HG03439 (cell line): ENCODE results near the gene FAM181A.

ENCODE experiments used
- ATAC-seq: cut with Tn5 transposase; IDR thresholded peaks from one replicate; pipeline ENCODE4 v1.9.1; 2021; ENCODE audit warnings: mild to moderate bottlenecking, moderate library complexity; ENCODE audit not compliant: unreplicated experiment

Gene FAM181A

DNA sequence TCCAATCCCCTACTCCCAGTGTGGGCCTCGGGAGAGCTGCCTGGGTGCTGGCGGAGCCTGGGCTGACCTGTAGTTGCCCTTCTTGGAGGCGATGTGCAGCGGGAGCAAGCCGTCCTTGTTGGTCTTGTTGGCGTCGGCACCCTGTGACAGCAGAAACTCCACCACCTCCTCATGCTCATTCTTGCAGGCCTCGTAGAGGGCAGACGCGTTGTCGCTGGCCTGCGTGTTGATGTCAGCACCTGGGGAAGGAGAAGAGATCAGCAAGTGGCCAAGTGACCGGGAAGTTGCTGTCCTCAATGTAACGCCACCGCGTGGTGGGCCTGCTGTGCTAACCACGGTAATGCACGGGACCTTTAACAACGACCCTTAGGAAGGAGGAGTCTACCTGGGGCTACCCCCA is 20.1 kb downstream of the FAM181A start:
- no peak for ATAC-seq

DNA sequence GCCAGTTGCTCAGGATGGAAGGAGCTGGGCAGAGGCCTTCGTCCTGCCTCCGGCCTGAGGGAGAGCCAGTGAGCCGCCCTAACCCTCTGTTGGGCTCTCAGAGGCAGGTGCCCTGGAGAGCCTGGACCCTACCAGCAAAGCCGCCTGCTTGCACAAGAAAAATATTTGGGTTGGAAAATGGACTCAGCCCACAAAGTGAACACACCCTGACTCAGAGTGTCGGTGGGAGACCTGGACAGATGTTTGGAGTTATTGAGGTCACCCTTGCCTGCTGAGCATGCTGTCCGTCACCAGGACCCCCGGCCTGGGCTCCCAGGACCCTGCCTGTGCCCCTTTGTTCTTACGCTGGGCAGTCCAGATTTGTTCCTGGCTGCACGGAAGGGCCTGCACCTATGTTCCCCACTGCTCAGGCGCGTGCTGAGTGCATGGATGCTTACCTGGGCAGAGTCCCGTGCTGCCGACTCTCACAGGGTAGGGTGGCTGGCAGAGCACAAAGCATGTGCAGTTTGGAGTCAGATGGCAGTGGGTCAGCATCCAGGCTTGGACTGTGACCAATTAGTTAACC is 22.4 kb downstream of the FAM181A start:
- ATAC-seq = no peak

- ATAC-seq = no peak
These were observed 23.9 kb downstream of the FAM181A start for GRCh38 chr14:93950948-93951634.

DNA sequence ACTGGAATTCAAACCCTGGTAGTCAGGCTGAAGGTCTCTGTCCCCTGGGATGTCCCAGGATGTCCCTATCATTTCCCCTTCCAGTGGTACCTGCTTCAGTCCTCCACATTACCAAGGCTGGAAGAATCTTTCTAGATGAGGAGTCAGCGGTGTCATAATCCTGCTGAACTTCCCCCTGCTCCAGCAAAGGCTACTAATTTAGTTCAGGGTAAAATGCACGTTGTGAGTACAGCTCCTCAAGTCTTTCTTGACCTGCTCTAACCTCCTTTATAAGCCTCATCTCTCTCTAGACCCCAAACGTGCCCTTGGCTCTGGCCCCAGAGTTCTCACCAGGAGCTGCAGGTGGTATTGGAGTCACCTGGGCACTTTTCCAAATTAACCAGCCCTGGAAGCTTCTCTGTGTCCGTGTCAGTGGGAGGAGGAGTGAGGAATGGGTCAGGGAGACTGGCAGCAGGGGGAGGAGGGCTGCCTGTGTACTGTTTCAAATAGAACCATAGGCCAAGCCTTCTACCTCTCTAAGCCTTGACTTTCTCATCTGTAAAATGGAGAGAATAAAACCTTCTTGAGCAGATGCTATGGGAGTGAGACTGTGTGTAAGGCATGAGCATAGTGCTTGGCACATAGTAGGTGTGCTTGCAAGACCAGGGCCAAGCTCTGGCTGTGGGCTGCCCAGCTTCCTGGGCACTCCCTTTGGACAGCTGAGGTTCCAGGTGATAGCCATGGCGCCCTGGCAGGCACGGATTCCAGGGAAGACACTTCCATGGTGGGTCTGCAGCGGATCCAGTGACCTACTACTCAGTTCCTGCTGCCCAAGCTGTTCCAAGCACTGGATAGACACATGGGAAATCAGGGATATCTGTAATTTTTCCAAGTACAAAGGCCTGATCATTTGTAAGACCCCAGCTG is 24.7 kb downstream of the FAM181A start:
- no peak for ATAC-seq

DNA sequence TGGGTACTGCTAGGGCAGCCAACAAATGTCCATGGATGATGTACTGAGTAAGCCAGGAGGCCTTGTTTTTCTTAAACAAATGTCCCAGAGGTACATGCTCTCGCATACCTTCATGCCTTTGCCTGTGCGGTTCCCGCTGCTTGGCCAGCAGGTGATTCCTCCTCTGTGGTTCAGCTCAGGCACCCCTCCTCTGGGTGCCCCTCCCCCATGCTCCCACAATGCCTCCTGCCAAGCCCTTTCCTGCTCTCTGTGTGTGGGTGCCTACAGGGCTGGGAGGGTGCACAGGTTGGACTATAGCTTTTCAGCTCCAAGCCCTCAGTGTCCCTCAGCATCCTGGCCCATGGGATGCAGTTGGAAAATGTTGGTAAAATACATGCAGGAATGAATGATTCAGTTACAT is 25.7 kb downstream of the FAM181A start:
- no peak for ATAC-seq

- no peak for ATAC-seq
These were observed 26.1 kb downstream of the FAM181A start for GRCh38 chr14:93953263-93953662.

GRCh38 chr14:93953739-93954515 is 26.8 kb downstream of the FAM181A start:
- ATAC-seq = no peak

DNA sequence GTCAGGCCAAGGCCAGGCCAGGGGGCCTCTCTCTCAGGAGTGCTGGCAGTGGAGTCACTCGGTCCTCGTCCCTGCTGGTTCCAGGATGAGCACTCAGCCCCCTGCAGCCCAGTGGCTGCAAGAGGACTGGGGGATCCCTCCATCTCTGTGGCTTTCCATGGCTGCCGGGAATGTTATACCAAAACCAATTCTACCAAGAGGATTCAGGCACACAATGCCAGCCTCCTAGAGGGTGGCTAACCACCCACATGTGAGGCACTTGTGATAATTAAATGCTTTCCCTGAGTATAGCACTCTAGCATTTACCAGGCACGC is 27.3 kb downstream of the FAM181A start:
- no peak for ATAC-seq

- ATAC-seq = no peak
These were observed 28.0 kb downstream of the FAM181A start for GRCh38 chr14:93954900-93955849.

DNA sequence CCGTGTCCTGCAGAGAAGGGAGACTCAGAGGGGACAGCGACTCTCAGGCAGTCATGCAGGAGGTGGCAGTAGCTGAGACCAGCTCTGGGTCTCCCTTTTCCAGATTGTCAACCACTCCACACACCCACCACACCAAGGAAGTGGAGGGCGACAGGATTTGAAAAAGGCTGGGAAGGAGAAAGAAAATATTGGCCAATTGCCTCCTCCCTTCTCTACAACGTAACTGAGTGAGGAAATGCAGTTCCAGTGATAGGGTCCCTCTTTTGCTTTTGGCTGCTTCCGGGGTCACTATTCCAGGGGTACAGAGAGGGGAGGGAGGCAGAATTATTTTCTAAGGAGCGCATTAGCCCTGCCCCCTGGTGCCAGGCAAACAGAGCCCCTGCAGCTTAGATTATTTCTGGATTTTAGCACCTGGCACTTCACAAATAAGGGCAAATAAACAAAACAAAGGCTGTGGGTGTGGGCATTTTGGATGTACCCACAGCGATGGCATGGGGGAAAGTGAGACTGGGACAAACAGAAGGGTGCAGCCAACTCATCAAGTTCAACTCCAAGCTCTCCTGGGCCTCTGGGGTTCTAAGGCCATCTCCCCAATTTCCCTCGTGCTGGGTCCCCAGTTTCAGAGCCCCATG is 28.8 kb downstream of the FAM181A start:
- ATAC-seq = no peak

GRCh38 chr14:93956514-93957332 is 29.6 kb downstream of the FAM181A start:
- ATAC-seq = no peak

DNA sequence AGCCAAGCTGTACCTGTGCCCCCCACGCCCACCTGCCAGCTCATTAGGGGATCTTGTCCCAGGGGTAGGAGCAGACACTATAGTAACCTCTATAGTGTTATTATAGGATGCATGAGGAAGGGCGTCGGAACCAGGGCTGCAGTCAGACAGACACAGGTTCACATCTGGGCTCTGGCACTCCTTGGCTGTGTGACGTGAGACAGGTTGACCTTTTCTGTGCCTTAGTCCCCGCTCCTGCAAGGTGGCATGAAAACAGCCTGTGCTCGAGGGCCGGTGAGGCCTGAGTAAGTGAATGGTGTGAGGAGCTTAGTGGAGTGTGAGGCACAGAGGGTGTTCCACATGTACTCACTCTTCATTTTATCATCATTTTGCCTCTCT is 30.2 kb downstream of the FAM181A start:
- no peak for ATAC-seq

DNA sequence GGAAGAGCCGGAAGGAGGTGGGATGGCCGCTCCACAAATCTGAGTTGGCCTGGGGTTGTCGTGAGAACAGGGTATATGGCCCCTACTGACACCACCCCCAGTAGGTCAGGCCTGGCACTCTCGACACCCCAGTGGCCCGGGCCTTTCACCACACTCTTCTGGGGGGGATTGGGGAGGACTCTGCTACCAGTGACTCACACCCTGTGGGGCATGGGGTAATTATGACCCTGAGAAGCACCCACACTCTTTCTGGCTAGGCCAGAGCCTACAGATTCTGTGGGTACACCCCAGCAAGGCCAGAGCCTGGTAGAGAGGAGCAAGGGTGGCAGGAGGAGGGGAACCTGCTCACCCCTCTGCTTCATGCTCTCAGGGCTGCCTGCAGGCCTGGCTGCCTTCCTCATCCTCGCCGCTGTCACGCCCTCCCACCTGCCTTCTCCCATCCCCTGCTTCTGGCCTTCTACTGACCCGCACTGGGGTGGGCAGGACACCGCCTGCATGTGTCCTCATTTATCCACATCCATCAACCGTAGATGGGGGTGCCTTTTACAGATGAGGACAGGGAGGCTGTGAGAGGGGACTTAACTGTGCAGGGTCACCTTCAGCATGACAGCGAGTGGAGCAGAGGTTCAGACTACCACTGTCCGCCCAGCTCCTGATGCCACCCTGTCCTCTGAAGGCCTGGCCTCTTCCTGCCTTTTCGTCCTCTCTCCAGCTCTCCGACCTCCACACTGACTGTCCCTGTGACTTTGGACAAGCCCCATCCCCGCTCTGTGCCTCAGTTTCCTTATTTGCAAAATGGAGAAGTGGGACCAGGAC is 30.8 kb downstream of the FAM181A start:
- ATAC-seq = no peak

DNA sequence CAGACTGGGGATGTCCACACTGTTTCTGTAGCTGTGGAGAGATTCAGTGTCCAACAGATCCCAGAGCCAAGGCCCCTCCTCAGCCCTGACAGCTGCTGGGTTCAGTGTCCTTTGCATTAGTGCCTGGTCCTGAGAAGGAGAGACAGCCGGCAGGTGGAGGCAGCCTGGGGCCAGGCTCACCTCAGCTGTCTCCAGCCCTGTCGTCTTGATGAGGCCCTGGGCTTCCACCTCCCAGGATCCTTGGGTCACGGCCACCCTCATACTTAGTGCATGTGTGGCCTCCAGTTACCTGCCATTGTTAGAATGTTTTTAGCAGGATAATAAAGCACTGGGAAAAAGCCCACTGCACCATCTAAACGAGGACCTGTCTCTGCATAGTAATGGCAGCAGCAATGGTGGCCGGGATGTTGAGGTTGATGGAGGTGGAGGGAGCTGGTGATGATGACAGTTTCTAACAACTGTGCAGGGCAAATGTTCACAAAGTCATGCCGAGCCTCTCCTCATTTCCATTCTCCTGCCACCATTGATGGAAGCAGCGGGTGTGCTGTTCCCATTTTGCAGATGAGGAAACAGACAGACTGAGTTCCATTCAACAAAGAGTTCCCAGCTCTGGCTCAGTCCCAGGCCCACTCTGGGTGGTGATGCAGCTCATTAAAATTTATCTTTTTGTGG is 31.6 kb downstream of the FAM181A start:
- no peak for ATAC-seq

DNA sequence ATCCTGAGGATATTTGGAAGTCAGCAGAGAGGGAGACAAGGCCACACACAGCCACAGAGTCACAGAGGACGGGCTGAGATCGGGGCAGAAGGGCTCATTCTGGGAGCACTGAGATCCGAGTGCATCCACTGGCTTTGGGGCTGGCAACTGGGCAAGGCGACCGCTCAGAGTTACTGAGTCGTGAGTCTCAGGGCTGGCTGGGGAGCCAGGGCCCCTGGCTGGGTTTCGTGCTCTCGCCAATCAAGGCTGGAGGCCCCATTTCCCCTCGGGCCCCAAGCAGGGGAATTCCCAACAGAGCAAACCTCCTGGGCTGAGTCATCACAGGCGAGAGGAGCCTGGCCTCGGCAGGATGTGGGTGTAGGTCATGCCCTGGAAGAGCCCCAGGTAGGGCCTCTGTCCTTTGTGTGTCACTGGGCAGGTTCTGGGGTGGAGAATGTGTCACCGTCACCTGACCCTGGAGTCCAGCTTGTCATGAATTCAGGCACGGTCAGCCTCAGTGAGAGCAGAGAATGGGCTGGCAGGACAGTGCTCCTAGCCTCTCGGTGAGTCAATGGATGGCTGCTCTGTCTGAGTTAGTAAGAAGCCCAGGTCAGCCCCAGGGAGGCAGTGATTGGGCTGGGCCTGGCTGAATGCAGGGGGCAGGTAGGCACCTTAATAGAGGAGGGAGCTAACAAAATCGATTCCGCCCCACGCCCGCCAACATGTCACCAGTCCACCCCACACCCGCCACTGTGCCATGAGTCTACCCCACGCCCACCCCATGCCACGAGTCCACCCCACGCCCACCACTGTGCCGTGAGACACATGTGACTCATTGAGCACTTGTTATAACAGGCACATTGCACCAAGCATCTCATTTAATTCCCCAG is 32.3 kb downstream of the FAM181A start:
- ATAC-seq = peak; percentile 72

GRCh38 chr14:93960108-93960475 is 32.9 kb downstream of the FAM181A start:
- no peak for ATAC-seq
